OCI-LY1 (cell line): ENCODE results near the gene CAMK1G.

Experiments used
- EZH2 ChIP-seq: fragments of 200-600 bp; sonication (generic), shearing (Covaris generic); IDR thresholded peaks from 2 replicates; pipeline ENCODE4 v1.8.0; 2017; ENCODE audit warnings: borderline replicate concordance, mixed run types, mild to moderate bottlenecking, antibody characterized with exemption, low read length, moderate library complexity, mixed read lengths
- TF ChIP-seq, protein P1 (sequence below): fragments of 200-600 bp; sonication (generic), shearing (Covaris generic); IDR thresholded peaks from 2 replicates; pipeline ENCODE4 v1.5.1; 2017; ENCODE audit warnings: mild to moderate bottlenecking, antibody characterized with exemption, low read length, moderate library complexity, mixed read lengths

DNA sequence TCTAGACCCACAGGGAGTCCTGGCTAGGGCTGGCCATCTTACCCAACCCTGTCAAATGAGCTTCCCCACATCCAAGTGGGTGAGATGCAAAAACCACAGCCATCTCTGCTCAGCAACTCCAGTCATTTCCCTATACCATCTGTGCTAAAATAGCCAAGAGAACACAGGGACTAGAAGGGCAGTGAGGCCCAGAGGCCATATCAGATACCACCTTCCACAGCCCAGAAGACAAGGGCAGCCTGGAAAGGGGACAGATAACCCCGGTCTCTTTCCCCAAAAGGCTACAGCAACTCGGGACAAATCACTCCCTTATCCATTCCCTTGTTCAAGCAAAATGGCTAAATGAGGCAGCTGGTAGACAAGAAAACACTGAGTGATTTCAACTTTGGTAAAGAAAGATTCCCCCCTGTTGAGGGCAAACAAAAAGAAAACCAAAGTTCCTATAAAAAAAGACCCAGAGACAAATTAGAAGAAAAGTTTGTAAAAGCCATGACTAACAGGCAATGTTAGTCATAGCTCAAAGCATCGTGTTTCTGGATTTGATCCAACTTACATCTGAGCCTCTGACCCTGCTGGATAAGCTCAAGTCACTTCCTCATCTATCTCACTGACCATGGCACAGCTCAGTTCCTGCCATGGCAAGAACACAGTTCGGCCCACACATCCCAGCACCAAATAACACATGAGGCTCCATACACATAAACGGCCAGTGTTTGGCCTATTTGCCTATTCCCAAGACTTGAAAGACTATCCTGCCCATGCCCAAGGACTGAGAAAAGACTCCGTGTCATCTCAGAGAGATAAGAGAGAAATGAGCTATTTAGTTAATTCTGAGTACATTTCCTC lies 65.6 kb downstream of the CAMK1G start:
- TF ChIP-seq, protein P1, sequence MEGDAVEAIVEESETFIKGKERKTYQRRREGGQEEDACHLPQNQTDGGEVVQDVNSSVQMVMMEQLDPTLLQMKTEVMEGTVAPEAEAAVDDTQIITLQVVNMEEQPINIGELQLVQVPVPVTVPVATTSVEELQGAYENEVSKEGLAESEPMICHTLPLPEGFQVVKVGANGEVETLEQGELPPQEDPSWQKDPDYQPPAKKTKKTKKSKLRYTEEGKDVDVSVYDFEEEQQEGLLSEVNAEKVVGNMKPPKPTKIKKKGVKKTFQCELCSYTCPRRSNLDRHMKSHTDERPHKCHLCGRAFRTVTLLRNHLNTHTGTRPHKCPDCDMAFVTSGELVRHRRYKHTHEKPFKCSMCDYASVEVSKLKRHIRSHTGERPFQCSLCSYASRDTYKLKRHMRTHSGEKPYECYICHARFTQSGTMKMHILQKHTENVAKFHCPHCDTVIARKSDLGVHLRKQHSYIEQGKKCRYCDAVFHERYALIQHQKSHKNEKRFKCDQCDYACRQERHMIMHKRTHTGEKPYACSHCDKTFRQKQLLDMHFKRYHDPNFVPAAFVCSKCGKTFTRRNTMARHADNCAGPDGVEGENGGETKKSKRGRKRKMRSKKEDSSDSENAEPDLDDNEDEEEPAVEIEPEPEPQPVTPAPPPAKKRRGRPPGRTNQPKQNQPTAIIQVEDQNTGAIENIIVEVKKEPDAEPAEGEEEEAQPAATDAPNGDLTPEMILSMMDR: no peak
- no peak for TF ChIP-seq EZH2
